Heart left ventricle (tissue), 16 donors: Measurements from ENCODE around the gene PRLH. TPM values are rescaled to one million over a fixed set of nuclear protein-coding genes. Genes with fewer than 3 reads are reported as not detected.

Experiments
- ATAC-seq, 4 donors: fragments of 200-7000 bp; cut with Tn5 transposase; one replicate each; pipeline ENCODE4 v1.9.1; 2020 to 2022; ENCODE audit warnings: moderate library complexity in 4 of 4, mild to moderate bottlenecking in 3 of 4, moderate number of reproducible peaks in 1 of 4
- DNase-seq, 5 donors: peaks; one replicate each; pipeline ENCODE4 v3.0.0-alpha.2; 2020
- H3K27ac ChIP-seq, 12 donors: fragments of 200-600 bp; sonication (generic) in 4 of 12; one replicate each; pipeline versions ENCODE4 v1.5.0 to v1.8.0; 2016 to 2022; ENCODE audit warnings: mild to moderate bottlenecking in 2 of 12
- H3K27me3 ChIP-seq, 9 donors: fragments of 200-600 bp; sonication (generic) in 2 of 9; one replicate each; pipeline versions ENCODE4 v1.5.1 to v1.8.0; 2016 to 2022; ENCODE audit warnings: mild to moderate bottlenecking in 3 of 9
- H3K36me3 ChIP-seq, 9 donors: fragments of 200-600 bp; sonication (generic) in 2 of 9; one replicate each; pipeline versions ENCODE4 v1.5.0 to v1.8.0; 2018 to 2022; ENCODE audit warnings: mild to moderate bottlenecking in 2 of 9
- H3K4me1 ChIP-seq, 12 donors: fragments of 200-600 bp; sonication (generic) in 4 of 12; one replicate each; pipeline versions ENCODE4 v1.5.0 to v1.8.0; 2016 to 2022; ENCODE audit warnings: mild to moderate bottlenecking in 3 of 12
- H3K4me3 ChIP-seq, 12 donors: fragments of 200-600 bp; sonication (generic) in 4 of 12; one replicate each; pipeline versions ENCODE4 v1.5.0 to v1.8.0; 2017 to 2022; ENCODE audit warnings: mild to moderate bottlenecking in 9 of 12, moderate library complexity in 4 of 12
- H3K9me3 ChIP-seq, 12 donors: fragments of 200-600 bp; sonication (generic) in 4 of 12; one replicate each; pipeline versions ENCODE4 v1.5.0 to v1.8.0; 2016 to 2022; ENCODE audit warnings: mild to moderate bottlenecking in 1 of 12
- POLR2A ChIP-seq, 2 donors: fragments of 450-650 bp; IDR thresholded peaks; one replicate each; pipeline ENCODE4 v1.6.1; 2017; ENCODE audit warnings: antibody characterized with exemption in 2 of 2, mild to moderate bottlenecking in 2 of 2, moderate library complexity in 2 of 2
- WGBS, 4 donors: extraction: QIAGEN DNeasy Blood & Tissue Kit in 2 of 4; methylation state at CpG; one replicate each; pipeline versions ENCODE4 v1.1.5 to v1.1.7; 2013 to 2018; 5-methylcytosine and 5-hydroxymethylcytosine counted together
- intact Hi-C, 10 donors: fragments of 100-400 bp; cut with DNase I; formaldehyde crosslinking; loops; one replicate each; pipeline versions ENCODE4 v1.11.1 to v1.14.2; 2022
- polyA plus RNA-seq, 2 donors: library from polyadenylated mRNA; stranded (reverse); fragments of 200-250 nt; gene quantifications; one replicate each; pipeline ENCODE4 v1.2.3, GENCODE V29; 2013
- total RNA-seq, 9 donors: library from RNA; depleted of rRNA in 2 of 9; stranded (reverse); fragments of >200 nt in 2 of 9; fragmentation: NEBNext Ultra II Directional in 3 of 9; extraction: Animal tissue kit (Norgen Biotek cat#: 25700) in 3 of 9; gene quantifications; one replicate each; pipeline versions ENCODE4 v1.1.0 to v1.2.4, GENCODE V29; 2016 to 2023
- TF ChIP-seq, protein P1 (sequence below), 12 donors: fragments of 200-600 bp; sonication (generic) in 4 of 12; IDR thresholded peaks; one replicate each; pipeline versions ENCODE4 v1.5.0 to v1.8.0; 2018 to 2022; ENCODE audit warnings: antibody characterized with exemption in 12 of 12, mild to moderate bottlenecking in 5 of 12
- donor health status: ischemic (EF 13 %, LVEDD 7.1; RV severe dilation, severe dysfunction).
- donor health status: healthy with polysubstance abuse.
- donor health status: DM: no; HTN: yes; CAD: no.
- donor health status: DM: no; HTN: no; CAD: no.
- donor health status: ischemic (EF 25% LVEDD 6.9; RV normal size, moderate dysfunction).
- donor health status: ischemic (EF 25% LVEDD 5.7; RV mildly dilated, moderate dysfunction).
- donor health status: healthy.
- donor health status: DM: yes; HTN: yes; CAD: no.
- donor health status: ischemic (EF 35%, LVEDD 5.7; RV mildly dilated, moderate dysfunction).
- donor health status: nonischemic (EF 11% LVEDD 7.7; RV severe dilation, severe dysfunction).
- donor health status: DM: yes; HTN: yes; CAD: no.
- donor health status: PGD.
- donor health status: ischemic (EF 29% LVEDD 5.4; RV normal size, mild dysfunction).
- donor health status: nonischemic (EF 23%, LVEDD 6.1; RV moderate dilation, normal function).

PRLH gene
- total and polyA plus RNA-seq, 11 donors: not detected

DNA sequence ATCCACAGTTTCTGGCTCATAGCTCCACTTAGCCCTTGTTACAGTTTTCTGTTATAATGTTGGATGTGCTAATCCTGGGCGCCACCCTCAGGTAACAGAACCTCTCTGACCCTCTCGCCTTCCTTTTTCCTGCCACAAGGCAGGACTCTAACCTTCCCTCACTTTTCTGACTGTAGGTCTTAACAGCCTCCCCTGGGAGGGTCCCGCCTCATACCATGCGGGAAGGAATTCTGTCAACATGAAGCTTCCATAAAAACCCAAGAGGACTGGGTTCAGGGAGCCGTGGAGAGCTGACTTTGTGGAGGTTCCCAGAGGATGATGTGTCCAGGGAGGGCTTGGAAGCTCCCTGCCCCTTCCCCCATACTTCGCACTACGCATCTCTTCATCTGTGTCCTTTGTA is 36.0 kb downstream of the PRLH start:
- intact Hi-C loops: loop anchor here in 7 of 10 donors (5.0 to 10.0 kb wide), 4 partner anchors 62 to 145 kb away; no protein-coding TSS in a partner anchor
- no peak overlapping the region for H3K27ac ChIP-seq

DNA sequence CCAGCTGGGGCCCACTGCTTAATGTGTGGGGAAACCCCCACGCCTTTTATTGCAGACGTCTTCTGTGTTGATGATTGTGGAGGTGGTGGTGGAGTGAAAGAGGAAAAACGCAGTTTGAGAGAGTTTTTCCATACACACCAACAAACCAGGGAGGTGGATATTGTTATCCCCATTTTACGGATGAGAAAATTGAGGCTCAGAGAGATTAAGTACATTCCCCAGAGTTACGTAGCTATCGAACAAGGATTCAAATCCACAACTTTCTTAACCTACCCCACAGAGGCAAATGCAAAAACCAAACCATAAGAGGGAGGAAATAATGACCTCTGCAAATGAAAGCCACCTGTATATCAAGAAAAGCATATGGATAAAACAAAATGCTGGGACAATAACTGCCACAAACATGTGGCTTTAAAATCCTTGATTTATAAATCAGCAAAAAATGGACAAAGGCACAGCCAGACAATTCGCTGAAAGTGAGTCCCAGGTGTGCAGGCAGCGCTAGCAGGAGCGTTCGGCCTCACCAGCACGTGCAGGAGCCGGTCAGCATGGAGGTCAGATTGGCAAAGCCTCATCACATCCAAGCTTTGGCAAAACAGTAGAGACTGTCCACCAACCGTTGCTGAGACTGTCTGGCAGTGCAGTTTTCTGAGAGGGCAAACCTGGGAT is 36.8 kb downstream of the PRLH start:
- no peaks in the 10 kb centered on the region for H3K27me3 ChIP-seq
- no peaks in the 10 kb centered on the region for H3K36me3 ChIP-seq
- H3K27ac ChIP-seq: peak overlapping the region in 4 of 12 donors; percentile 1 to 45 (median 30)
- DNase-seq (no peak), ATAC-seq (no peak)
- WGBS, 4 donors: 75 to 84% (median 81%) methylated on average over 13 of the region's 13 CpGs
- H3K4me3 ChIP-seq: peak overlapping the region in 2 of 12 donors; percentile 8 to 12
- H3K9me3 ChIP-seq: no peaks in the 10 kb centered on the region
- H3K4me1 ChIP-seq: peaks cover 0 to 41% (median 28%) of the 10 kb centered on the region in 12 donors
- no peak for TF ChIP-seq POLR2A (IDR thresholded peaks at IDR 0.05)
- TF ChIP-seq, protein P1, sequence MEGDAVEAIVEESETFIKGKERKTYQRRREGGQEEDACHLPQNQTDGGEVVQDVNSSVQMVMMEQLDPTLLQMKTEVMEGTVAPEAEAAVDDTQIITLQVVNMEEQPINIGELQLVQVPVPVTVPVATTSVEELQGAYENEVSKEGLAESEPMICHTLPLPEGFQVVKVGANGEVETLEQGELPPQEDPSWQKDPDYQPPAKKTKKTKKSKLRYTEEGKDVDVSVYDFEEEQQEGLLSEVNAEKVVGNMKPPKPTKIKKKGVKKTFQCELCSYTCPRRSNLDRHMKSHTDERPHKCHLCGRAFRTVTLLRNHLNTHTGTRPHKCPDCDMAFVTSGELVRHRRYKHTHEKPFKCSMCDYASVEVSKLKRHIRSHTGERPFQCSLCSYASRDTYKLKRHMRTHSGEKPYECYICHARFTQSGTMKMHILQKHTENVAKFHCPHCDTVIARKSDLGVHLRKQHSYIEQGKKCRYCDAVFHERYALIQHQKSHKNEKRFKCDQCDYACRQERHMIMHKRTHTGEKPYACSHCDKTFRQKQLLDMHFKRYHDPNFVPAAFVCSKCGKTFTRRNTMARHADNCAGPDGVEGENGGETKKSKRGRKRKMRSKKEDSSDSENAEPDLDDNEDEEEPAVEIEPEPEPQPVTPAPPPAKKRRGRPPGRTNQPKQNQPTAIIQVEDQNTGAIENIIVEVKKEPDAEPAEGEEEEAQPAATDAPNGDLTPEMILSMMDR (IDR thresholded peaks at IDR 0.05): no peak
- intact Hi-C loops: loop anchor here in 7 of 10 donors (5.0 to 10.0 kb wide), 4 partner anchors 62 to 144 kb away; no protein-coding TSS in a partner anchor

More for the DNA sequence above, 36.0 kb downstream of the PRLH start:
- H3K36me3 ChIP-seq: no peaks in the 10 kb centered on the region
- no peak for ATAC-seq
- no peak overlapping the region for H3K4me3 ChIP-seq
- no peak for TF ChIP-seq POLR2A (IDR thresholded peaks at IDR 0.05)
- TF ChIP-seq, protein P1 (IDR thresholded peaks at IDR 0.05): no peak
- H3K27me3 ChIP-seq: no peaks in the 10 kb centered on the region
- peaks cover 0 to 41% (median 28%) of the 10 kb centered on the region in 12 donors for H3K4me1 ChIP-seq
- DNase-seq: no peak
- WGBS, 4 donors: 88 to 97% (median 96%) methylated on average over 7 of the region's 7 CpGs
- H3K9me3 ChIP-seq: no peaks in the 10 kb centered on the region

DNA sequence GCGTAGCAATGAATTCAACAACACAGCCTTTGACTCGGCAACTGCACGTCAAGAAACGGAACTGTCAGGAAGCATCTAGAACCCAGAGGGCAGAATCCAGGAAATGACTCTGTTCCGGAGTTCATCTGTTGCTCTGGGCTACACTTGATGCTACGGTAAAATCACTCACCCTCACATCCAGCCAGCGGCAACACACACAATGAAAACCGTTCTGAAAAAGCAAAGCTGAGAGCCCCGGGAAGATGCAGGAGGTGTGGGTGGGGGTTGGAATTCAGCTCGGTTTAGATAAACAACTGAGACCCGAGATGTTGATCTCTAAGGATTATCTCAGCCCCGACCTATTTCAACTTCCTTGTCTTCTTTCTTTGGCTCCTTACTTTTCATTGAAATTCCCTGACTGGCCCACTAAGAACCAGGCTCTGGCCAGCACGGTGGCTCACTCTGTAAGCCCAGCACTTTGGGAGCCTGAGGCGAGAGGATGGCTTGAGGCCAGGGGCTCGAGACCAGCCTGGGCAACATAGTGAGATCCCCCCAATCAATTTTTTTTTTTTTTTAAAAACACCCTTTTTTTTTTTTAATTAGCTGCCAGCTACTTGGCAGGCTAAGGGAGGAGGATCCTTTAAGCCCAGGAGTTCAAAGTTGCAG is 37.5 kb downstream of the PRLH start:
- peaks cover 0 to 41% (median 28%) of the 10 kb centered on the region in 12 donors for H3K4me1 ChIP-seq
- intact Hi-C loops: loop anchor here in 7 of 10 donors (5.0 to 10.0 kb wide), 4 partner anchors 61 to 143 kb away; no protein-coding TSS in a partner anchor
- no peaks in the 10 kb centered on the region for H3K9me3 ChIP-seq
- DNase-seq (peak in 2 of 5 donors; percentile 54 to 63), ATAC-seq (peak in 3 of 4 donors; percentile 21 to 70 (median 56))
- H3K27me3 ChIP-seq: no peaks in the 10 kb centered on the region
- WGBS, 4 donors: 36 to 44% (median 44%) methylated on average over 14 to 15 of the region's 15 CpGs
- peak overlapping the region in 7 of 12 donors; percentile 17 to 57 (median 30) for H3K27ac ChIP-seq
- peak overlapping the region in 3 of 12 donors; percentile 8 to 15 (median 12) for H3K4me3 ChIP-seq
- TF ChIP-seq, protein P1 (IDR thresholded peaks at IDR 0.05): no peak
- no peak for TF ChIP-seq POLR2A (IDR thresholded peaks at IDR 0.05)
- no peaks in the 10 kb centered on the region for H3K36me3 ChIP-seq

DNA sequence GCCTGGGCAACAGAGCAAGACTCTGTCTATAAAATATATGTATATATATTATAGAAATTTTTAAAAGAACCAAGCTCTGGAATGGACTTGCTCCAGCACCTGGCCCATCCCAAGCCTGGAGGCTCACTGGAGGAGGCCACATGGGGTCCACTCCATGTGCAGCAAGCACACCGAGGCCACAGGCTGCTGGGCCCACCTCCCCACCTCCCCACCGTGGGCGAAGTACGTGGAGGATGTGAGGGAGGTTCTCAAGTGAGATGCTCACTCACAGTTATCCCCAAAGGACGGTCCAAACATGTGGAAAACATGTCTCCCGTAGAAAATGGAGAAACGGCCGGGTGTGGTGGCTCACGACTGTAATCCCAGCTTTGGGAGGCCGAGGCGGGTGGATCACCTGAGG is 38.0 kb downstream of the PRLH start:
- TF ChIP-seq POLR2A (IDR thresholded peaks at IDR 0.05): no peak
- TF ChIP-seq, protein P1 (IDR thresholded peaks at IDR 0.05): no peak
- Histone ChIP-seq H3K9me3 (no peaks in the 10 kb centered on the region), H3K4me1 (peaks cover 0 to 40% (median 28%) of the 10 kb centered on the region in 12 donors), H3K36me3 (no peaks in the 10 kb centered on the region), H3K27me3 (no peaks in the 10 kb centered on the region), H3K27ac (peak overlapping the region in 3 of 12 donors; percentile 17 to 25 (median 25)), H3K4me3 (no peak overlapping the region)
- ATAC-seq: no peak
- 80 to 88% (median 82%) methylated on average over 11 of the region's 11 CpGs for WGBS, 4 donors
- no peak for DNase-seq
- intact Hi-C loops: loop anchor here in 7 of 10 donors (5.0 to 10.0 kb wide), 4 partner anchors 60 to 143 kb away; no protein-coding TSS in a partner anchor
